ENCODE results near the gene UBXN7. TPM values are rescaled to one million over a fixed set of nuclear protein-coding genes. Genes with fewer than 3 reads are reported as not detected.

UBXN7 gene
- total and polyA plus RNA-seq, 3 donors from 2014 or later = 40.2 to 49.1 (median 40.4) TPM

- Histone ChIP-seq H3K27me3 (no peaks in the 10 kb centered on the region), H3K4me3 (no peak overlapping the region), H3K9me3 (no peaks in the 10 kb centered on the region), H3K36me3 (ENCODE audit: low read depth, missing control alignments) (no peaks in the 10 kb centered on the region), H3K4me1 (peaks cover 4% of the 10 kb centered on the region), H3K27ac (no peak overlapping the region)
- WGBS, 2 donors = 77 to 83% methylated on average over 9 of the region's 9 CpGs
- TF ChIP-seq CTCF (IDR thresholded peaks at IDR 0.05) (no peak), POLR2A (IDR thresholded peaks at IDR 0.05) (no peak)
- intact Hi-C loops (cut with DNase I; ENCODE audit: low total_unique reads) = no loop called here
- DNase-seq = no peak
These were observed 105.3 kb downstream of the UBXN7 start for GRCh38 chr3:196326936-196327335.

- no peak for DNase-seq
- WGBS, 2 donors = 66 to 69% methylated on average over 11 of the region's 11 CpGs
- Histone ChIP-seq H3K4me1 (peaks cover 10% of the 10 kb centered on the region), H3K36me3 (ENCODE audit: low read depth, missing control alignments) (no peaks in the 10 kb centered on the region), H3K4me3 (no peak overlapping the region), H3K27ac (no peak overlapping the region), H3K9me3 (no peaks in the 10 kb centered on the region), H3K27me3 (no peaks in the 10 kb centered on the region)
- no peak for TF ChIP-seq CTCF (IDR thresholded peaks at IDR 0.05)
- no peak for TF ChIP-seq POLR2A (IDR thresholded peaks at IDR 0.05)
- intact Hi-C loops (cut with DNase I; ENCODE audit: low total_unique reads) = no loop called here
These were observed 108.5 kb downstream of the UBXN7 start for GRCh38 chr3:196323691-196324090.

- WGBS, 2 donors = 94% methylated on average over 4 of the region's 4 CpGs
- intact Hi-C loops (cut with DNase I; ENCODE audit: low total_unique reads) = no loop called here
- H3K36me3 ChIP-seq (ENCODE audit: low read depth, missing control alignments) = no peaks in the 10 kb centered on the region
These were observed 109.2 kb downstream of the UBXN7 start for GRCh38 chr3:196323016-196323415.

GRCh38 chr3:196321162-196321561 lies 111.1 kb downstream of the UBXN7 start:
- peaks cover 6% of the 10 kb centered on the region for H3K4me1 ChIP-seq
- intact Hi-C loops (cut with DNase I; ENCODE audit: low total_unique reads) = no loop called here
- no peaks in the 10 kb centered on the region for H3K9me3 ChIP-seq
- no peak overlapping the region for H3K4me3 ChIP-seq
- no peaks in the 10 kb centered on the region for H3K36me3 ChIP-seq (ENCODE audit: low read depth, missing control alignments)
- no peak for TF ChIP-seq POLR2A (IDR thresholded peaks at IDR 0.05)
- TF ChIP-seq CTCF (IDR thresholded peaks at IDR 0.05) = no peak
- 81 to 88% methylated on average over 11 of the region's 11 CpGs for WGBS, 2 donors
- H3K27ac ChIP-seq = no peak overlapping the region
- no peaks in the 10 kb centered on the region for H3K27me3 ChIP-seq
- DNase-seq = no peak

More at GRCh38 chr3:196323016-196323415, 109.2 kb downstream of the UBXN7 start:
- no peak for DNase-seq
- H3K9me3 ChIP-seq = no peaks in the 10 kb centered on the region
- TF ChIP-seq POLR2A (IDR thresholded peaks at IDR 0.05) (no peak), CTCF (IDR thresholded peaks at IDR 0.05) (no peak)
- H3K27ac ChIP-seq = no peak overlapping the region
- H3K4me1 ChIP-seq = peaks cover 10% of the 10 kb centered on the region
- H3K4me3 ChIP-seq = no peak overlapping the region
- no peaks in the 10 kb centered on the region for H3K27me3 ChIP-seq

- no peak for DNase-seq
- Histone ChIP-seq H3K4me3 (no peak overlapping the region), H3K4me1 (peaks cover 6% of the 10 kb centered on the region), H3K27me3 (no peaks in the 10 kb centered on the region), H3K9me3 (no peaks in the 10 kb centered on the region), H3K36me3 (ENCODE audit: low read depth, missing control alignments) (no peaks in the 10 kb centered on the region), H3K27ac (no peak overlapping the region)
- WGBS, 2 donors = 74% methylated on average over 3 of the region's 3 CpGs; no CpG with 5 or more reads in 1 of the 2 donors
- intact Hi-C loops (cut with DNase I; ENCODE audit: low total_unique reads) = no loop called here
- TF ChIP-seq CTCF (IDR thresholded peaks at IDR 0.05) (no peak), POLR2A (IDR thresholded peaks at IDR 0.05) (no peak)
These were observed 112.1 kb downstream of the UBXN7 start for GRCh38 chr3:196320137-196320536.
